Measurements from ENCODE around the gene TRAF2. TPM values are rescaled to one million over a fixed set of nuclear protein-coding genes. Genes with fewer than 3 reads are reported as not detected.

Gene TRAF2
- total RNA-seq, 1 experiment from 2014 or later = 29.2 TPM

GRCh38 chr9:136934277-136934676 is 48.0 kb downstream of the TRAF2 start:
- H3K4me1 ChIP-seq (ENCODE audit: insufficient read depth, low read length, poor library complexity, severe bottlenecking) = no peaks in the 10 kb centered on the region
- no peaks in the 10 kb centered on the region for H3K36me3 ChIP-seq (ENCODE audit: insufficient read depth, low read length, poor library complexity, severe bottlenecking)
- intact Hi-C loops (cut with micrococcal nuclease; ENCODE audit: unreplicated experiment) = no loop called here
- no peak for DNase-seq (ENCODE audit: low spot score)
- BruUV-seq (replicated peaks) = no TSS peak
- no peaks in the 10 kb centered on the region for H3K9me3 ChIP-seq (ENCODE audit: low read depth, low read length, poor library complexity, severe bottlenecking)
- no peak overlapping the region for H3K4me3 ChIP-seq (ENCODE audit: low read depth, low read length, poor library complexity, severe bottlenecking)
- no peaks in the 10 kb centered on the region for H3K27me3 ChIP-seq (replicated peaks; ENCODE audit: insufficient read depth, low read depth, low read length, poor library complexity)
- CTCF ChIA-PET = no interaction called here
- POLR2A ChIA-PET (ENCODE audit: low non-redundant PET) = interaction anchor here (0.6 kb wide), 1 partner anchor 257 kb away, joined by 6 read pairs; no protein-coding TSS in a partner anchor
- TF ChIP-seq EZH2 (IDR thresholded peaks at IDR 0.05; ENCODE audit: borderline replicate concordance, low read depth, low read length, poor library complexity, severe bottlenecking) = no peak
- H3K27ac ChIP-seq (ENCODE audit: low read depth, low read length, poor library complexity, severe bottlenecking) = no peak overlapping the region

- Histone ChIP-seq H3K36me3 (ENCODE audit: insufficient read depth, low read length, poor library complexity, severe bottlenecking) (peaks cover 11% of the 10 kb centered on the region), H3K9me3 (ENCODE audit: low read depth, low read length, poor library complexity, severe bottlenecking) (no peaks in the 10 kb centered on the region), H3K4me3 (ENCODE audit: low read depth, low read length, poor library complexity, severe bottlenecking) (no peak overlapping the region), H3K4me1 (ENCODE audit: insufficient read depth, low read length, poor library complexity, severe bottlenecking) (no peaks in the 10 kb centered on the region), H3K27ac (ENCODE audit: low read depth, low read length, poor library complexity, severe bottlenecking) (no peak overlapping the region), H3K27me3 (replicated peaks; ENCODE audit: insufficient read depth, low read depth, low read length, poor library complexity) (no peaks in the 10 kb centered on the region)
- no peak for DNase-seq (ENCODE audit: low spot score)
- no TSS peak for BruUV-seq (replicated peaks)
- intact Hi-C loops (cut with micrococcal nuclease; ENCODE audit: unreplicated experiment) = no loop called here
- ChIA-PET CTCF (no interaction called here), POLR2A (ENCODE audit: low non-redundant PET) (no interaction called here)
- no peak for TF ChIP-seq EZH2 (IDR thresholded peaks at IDR 0.05; ENCODE audit: borderline replicate concordance, low read depth, low read length, poor library complexity, severe bottlenecking)
- TF ChIP-seq, protein P1, sequence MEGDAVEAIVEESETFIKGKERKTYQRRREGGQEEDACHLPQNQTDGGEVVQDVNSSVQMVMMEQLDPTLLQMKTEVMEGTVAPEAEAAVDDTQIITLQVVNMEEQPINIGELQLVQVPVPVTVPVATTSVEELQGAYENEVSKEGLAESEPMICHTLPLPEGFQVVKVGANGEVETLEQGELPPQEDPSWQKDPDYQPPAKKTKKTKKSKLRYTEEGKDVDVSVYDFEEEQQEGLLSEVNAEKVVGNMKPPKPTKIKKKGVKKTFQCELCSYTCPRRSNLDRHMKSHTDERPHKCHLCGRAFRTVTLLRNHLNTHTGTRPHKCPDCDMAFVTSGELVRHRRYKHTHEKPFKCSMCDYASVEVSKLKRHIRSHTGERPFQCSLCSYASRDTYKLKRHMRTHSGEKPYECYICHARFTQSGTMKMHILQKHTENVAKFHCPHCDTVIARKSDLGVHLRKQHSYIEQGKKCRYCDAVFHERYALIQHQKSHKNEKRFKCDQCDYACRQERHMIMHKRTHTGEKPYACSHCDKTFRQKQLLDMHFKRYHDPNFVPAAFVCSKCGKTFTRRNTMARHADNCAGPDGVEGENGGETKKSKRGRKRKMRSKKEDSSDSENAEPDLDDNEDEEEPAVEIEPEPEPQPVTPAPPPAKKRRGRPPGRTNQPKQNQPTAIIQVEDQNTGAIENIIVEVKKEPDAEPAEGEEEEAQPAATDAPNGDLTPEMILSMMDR (conservative IDR thresholded peaks at IDR 0.05; ENCODE audit: low read depth, low read length) = no peak
Measured at GRCh38 chr9:136935651-136936050, 49.3 kb downstream of the TRAF2 start.

DNA sequence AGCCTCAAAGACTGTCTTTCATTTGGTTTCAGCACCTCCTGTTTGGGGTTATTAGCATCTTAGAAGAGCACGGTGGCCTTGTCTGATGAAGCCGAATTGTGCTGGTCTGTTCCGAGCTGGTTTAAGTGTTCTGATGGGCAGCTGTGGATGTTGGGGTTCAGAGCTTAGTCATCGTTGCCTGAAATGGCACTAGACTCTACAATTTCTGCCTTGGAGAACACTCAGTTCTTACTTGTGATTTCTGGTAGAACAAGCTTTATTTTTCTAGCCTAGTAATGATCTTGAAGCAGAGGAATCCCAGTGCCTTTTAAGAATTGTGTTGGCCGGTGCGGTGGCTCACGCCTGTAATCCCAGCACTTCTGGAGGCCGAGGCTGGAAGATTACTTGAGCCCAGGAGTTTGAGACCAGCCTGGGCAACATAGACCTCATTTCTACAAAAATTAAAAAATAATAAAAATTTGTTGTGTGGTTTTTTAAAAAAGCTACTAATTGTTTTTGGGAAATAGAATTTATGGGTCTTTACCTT is 50.4 kb downstream of the TRAF2 start:
- DNase-seq (ENCODE audit: low spot score) = no peak
- Histone ChIP-seq H3K36me3 (ENCODE audit: insufficient read depth, low read length, poor library complexity, severe bottlenecking) (peaks cover 20% of the 10 kb centered on the region), H3K27ac (ENCODE audit: low read depth, low read length, poor library complexity, severe bottlenecking) (no peak overlapping the region), H3K4me1 (ENCODE audit: insufficient read depth, low read length, poor library complexity, severe bottlenecking) (no peaks in the 10 kb centered on the region), H3K27me3 (replicated peaks; ENCODE audit: insufficient read depth, low read depth, low read length, poor library complexity) (no peaks in the 10 kb centered on the region), H3K4me3 (ENCODE audit: low read depth, low read length, poor library complexity, severe bottlenecking) (no peak overlapping the region), H3K9me3 (ENCODE audit: low read depth, low read length, poor library complexity, severe bottlenecking) (no peaks in the 10 kb centered on the region)
- intact Hi-C loops (cut with micrococcal nuclease; ENCODE audit: unreplicated experiment) = no loop called here
- TF ChIP-seq EZH2 (IDR thresholded peaks at IDR 0.05; ENCODE audit: borderline replicate concordance, low read depth, low read length, poor library complexity, severe bottlenecking) = no peak
- TF ChIP-seq, protein P1 (conservative IDR thresholded peaks at IDR 0.05; ENCODE audit: low read depth, low read length) = no peak
- POLR2A ChIA-PET (ENCODE audit: low non-redundant PET) = no interaction called here
- no TSS peak for BruUV-seq (replicated peaks)
- CTCF ChIA-PET = no interaction called here
